RPMI7951 (cell line): ENCODE data around the gene RPS6KA5. TPM values are rescaled to one million over a fixed set of nuclear protein-coding genes. Genes with fewer than 3 reads are reported as not detected.
"Not testable (repeated sequence)": the region's sequence is repeated elsewhere in the genome, so short reads cannot be mapped to it uniquely, and the experiment has no call there.

Source experiments
- DNase-seq: peaks from one replicate; pipeline ENCODE4 v3.0.0-alpha.2; 2012; ENCODE audit warnings: low read depth
- total RNA-seq: library from RNA; depleted of rRNA; stranded (reverse); fragments of >200 nt; shearing (Covaris generic); gene quantifications from 2 replicates; pipeline ENCODE4 v1.2.3, GENCODE V29; 2014

Gene RPS6KA5
- total RNA-seq, 1 experiment from 2014 or later: 2.3 TPM

- no peak for DNase-seq
Observed at GRCh38 chr14:90987140-90987539, 73.3 kb downstream of the RPS6KA5 start.

- DNase-seq: no peak
Observed at GRCh38 chr14:90986510-90986909, 73.9 kb downstream of the RPS6KA5 start.

GRCh38 chr14:90985601-90986242 lies 74.7 kb downstream of the RPS6KA5 start:
- no peak for DNase-seq

- DNase-seq: no peak
Observed at GRCh38 chr14:90983560-90983959, 76.9 kb downstream of the RPS6KA5 start.

DNA sequence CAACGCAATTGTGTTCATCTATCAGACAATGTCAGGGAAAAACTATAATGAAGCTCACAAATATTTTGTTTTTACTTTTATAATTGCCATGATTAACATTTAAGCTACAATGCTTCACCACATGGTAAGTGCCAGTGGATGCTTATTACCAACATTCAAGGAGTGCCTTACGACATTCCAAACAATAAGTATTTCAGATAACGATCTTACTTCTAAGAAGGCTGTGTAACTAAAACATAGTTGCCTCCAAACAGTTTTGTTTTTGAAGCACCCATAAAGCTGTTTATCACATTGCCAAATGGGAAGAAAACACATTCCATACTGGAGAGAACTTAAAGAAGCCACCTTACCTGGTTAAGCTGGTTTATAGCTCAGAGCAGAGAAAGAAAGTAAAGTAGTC lies 78.8 kb downstream of the RPS6KA5 start:
- no peak for DNase-seq

- DNase-seq: not testable (repeated sequence)
Observed at GRCh38 chr14:90980636-90981035, 79.8 kb downstream of the RPS6KA5 start.

GRCh38 chr14:90979515-90979914 lies 80.9 kb downstream of the RPS6KA5 start:
- DNase-seq: no peak

- no peak for DNase-seq
Observed at GRCh38 chr14:90976101-90976500, 84.3 kb downstream of the RPS6KA5 start.

DNA sequence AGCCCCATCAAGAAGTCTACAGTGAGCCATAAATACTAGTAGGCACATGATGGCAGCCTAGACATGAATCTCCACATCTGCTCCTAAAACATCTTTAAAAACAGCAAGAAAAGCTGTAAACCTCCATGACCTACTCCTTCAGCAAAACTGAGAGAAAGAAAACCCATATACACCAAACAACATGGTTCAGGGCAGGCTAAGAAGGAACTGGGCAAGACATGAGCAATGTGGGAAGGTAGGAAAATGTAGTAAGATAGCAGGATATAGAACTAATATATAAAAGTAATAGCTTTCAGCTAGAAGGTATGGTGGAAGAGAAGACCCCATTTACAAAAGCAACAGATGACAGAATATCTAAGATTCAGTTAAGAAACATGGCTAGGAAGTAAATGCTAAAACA lies 88.8 kb downstream of the RPS6KA5 start:
- no peak for DNase-seq

DNA sequence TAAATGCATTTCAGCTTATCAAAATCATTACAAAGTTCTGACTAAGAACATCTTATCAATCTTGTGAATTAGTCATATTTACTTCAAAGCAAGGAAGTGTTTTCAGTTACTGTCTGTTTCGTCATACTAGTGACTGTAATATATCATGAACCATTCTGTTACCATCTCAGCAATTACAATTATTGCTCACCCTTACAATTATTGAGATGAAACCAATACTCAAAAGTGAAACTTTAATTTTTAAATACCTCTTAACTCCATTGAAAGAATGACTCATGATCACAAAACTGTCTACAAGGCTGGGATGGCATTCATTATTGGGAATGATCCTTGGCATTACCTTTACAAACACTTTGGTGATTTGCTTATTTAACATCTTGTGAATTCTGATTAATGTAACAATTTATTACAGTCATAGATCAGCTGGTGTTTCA lies 90.3 kb downstream of the RPS6KA5 start:
- peak; percentile 24 for DNase-seq

GRCh38 chr14:90969531-90970166 lies 90.8 kb downstream of the RPS6KA5 start:
- DNase-seq: no peak

DNA sequence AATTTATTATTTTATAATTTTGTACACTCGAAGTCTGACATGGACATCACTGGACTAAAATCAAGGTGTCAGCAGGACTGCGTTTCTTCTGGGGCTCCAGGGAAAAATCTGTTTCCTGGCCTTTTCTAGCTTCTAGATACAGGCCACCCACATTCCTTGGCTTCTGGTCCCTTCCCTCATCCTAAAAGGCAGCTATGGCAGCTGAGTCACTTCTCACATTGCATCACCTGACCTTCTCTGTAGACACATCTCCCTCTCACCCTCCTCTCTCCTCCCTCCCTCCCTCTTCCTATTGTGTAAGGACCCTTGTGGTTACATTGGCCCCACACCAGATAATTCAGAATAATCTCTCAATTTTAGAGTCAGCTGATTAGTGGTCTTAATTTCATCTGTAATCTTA lies 92.4 kb downstream of the RPS6KA5 start:
- no peak for DNase-seq

GRCh38 chr14:90966493-90966892 lies 93.9 kb downstream of the RPS6KA5 start:
- DNase-seq: no peak

DNA sequence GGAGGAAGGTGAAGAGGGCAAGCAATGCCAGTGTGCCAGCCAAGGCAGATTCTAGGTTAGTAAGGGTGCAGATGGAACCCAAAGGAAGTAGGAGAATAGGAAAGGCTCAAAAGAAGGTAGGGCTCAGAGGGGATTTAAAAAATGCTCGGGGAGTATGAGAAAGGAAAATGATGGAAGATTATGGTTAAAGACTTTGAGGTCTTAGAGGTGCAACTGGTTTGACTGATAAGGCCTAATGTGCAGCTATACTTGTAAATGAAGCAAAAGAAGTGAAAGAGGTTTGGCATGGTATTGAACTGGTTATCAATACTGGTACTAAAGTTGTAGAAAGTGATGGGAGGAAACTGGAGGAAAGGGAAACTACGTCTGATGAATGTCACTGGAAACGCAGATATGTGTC lies 94.7 kb downstream of the RPS6KA5 start:
- DNase-seq: no peak

DNA sequence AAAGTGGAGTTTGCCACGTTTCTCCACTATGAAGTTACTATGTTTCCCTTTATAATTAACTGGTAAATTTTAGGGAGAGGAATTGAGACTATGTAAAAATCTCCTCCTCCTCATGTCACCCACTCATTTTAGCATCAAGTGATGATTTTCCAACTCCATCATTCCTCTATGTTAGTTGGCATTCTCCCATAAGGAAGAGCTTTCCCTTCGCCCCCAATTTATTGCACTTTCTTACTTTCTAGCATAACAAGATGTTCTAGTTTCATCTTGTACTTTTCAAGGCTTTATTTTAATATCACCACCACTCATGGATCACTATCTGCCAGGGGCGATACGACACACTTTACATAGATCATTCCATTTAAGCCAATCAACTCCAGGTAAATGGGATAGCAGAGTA lies 97.1 kb downstream of the RPS6KA5 start:
- no peak for DNase-seq

DNA sequence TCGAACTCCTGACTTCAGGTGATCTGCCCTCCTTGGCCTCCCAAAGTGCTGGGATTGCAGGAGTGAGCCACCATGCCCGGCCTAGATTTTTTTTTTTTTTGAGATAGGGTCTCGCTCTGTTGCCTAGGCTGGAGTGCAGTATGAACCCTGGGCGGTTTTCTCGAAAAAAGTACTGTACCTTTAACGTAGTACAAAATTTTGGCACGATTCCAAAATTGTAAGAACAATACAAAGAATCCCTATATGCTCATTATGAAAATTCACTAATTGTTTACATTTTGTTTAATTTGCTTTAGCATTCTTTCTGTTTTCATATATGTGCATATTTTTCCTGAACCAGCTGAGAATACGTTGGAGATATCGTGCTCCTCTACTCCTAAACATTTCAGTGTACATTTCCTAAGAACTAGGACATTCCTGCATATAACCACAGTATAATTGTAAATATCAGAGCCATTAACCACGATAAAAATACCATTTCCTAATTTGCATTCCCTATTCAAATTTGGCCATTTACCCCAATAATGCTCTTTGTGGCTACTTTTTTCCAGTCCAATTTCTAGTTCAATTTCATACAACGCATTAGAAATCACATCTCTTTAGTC lies 97.8 kb downstream of the RPS6KA5 start:
- DNase-seq: no peak

- no peak for DNase-seq
Observed at GRCh38 chr14:90960818-90961217, 99.6 kb downstream of the RPS6KA5 start.

- no peak for DNase-seq
Observed at GRCh38 chr14:90959344-90959743, 101.1 kb downstream of the RPS6KA5 start.

- no peak for DNase-seq
Observed at GRCh38 chr14:90956273-90956672, 104.2 kb downstream of the RPS6KA5 start.

DNA sequence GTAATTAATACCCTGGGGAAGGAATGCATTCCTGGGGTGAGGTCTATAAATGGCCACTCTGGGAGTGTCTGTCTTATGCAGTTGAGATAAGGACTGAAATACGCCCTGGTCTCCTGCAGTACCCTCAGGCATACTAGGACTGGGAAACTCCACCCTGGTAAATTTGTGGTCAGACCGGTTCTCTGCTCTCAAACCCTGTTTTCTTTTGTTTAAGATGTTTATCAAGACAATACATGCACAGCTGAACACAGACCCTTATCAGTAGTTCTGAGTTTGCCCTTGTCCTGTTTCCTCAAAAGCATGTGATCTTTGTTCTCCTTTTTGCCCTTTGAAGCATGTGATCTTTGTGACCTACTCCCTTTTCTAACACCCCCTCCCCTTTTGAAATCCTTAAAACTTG lies 106.8 kb downstream of the RPS6KA5 start:
- DNase-seq: not testable (repeated sequence)

GRCh38 chr14:90943367-90943766 lies 117.1 kb downstream of the RPS6KA5 start:
- no peak for DNase-seq

DNA sequence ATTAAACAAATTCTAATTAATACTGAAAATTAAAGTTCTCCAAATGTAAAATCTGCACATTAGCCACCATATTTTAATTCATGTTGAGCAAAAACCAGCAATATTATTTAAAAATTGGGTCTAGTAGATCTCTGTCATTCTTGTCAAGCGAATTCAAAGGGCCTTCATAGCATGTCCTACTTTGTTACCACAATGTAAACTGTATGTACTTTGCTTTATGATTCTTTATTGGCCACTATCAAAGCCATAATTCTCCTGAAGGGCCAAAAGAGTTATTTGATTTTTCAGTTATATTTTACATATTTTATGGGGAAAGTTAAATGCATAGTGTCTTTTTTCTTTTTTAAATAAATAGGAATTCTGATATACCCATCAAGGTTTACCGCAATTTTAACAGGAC lies 117.9 kb downstream of the RPS6KA5 start:
- no peak for DNase-seq

- no peak for DNase-seq
Observed at GRCh38 chr14:90941706-90942105, 118.7 kb downstream of the RPS6KA5 start.
